Measurements from ENCODE around the gene TXK. TPM values are rescaled to one million over a fixed set of nuclear protein-coding genes. Genes with fewer than 3 reads are reported as not detected.

The TXK gene
- total and polyA plus RNA-seq, 2 experiments from 2014 or later, result 0.14 to 0.40 TPM

GRCh38 chr4:48116582-48116981 lies 17.5 kb downstream of the TXK start:
- DNase-seq (ENCODE audit: low spot score) (peak; percentile 26), ATAC-seq (peak; percentile 84)
- Histone ChIP-seq H3K27ac (ENCODE audit: low read depth) (no peak overlapping the region), H3K4me1 (ENCODE audit: insufficient read depth) (peaks cover 5% of the 10 kb centered on the region), H3K4me3 (no peak overlapping the region), H4K20me1 (replicated peaks; ENCODE audit: insufficient read depth) (no peaks in the 10 kb centered on the region), H3K9me2 (ENCODE audit: insufficient read depth) (no peaks in the 10 kb centered on the region), H3K27me3 (ENCODE audit: insufficient read depth) (no peaks in the 10 kb centered on the region), H3K4me2 (no peak overlapping the region), H3K36me3 (ENCODE audit: insufficient read depth) (no peaks in the 10 kb centered on the region), H3K79me2 (replicated peaks; ENCODE audit: insufficient read depth) (no peaks in the 10 kb centered on the region), H2AFZ (peak overlapping the region; percentile 56; the same call in 1 of the 2 replicates), H3F3A (replicated peaks; ENCODE audit: low read depth) (no peaks in the 10 kb centered on the region)
- H3K27ac Mint-ChIP-seq, result no peak overlapping the region
- TF ChIP-seq ZNF462 (CRISPR knock-in tag; IDR thresholded peaks at IDR 0.05) (no peak), REST (IDR thresholded peaks at IDR 0.05; ENCODE audit: unreplicated experiment) (no peak), JUNB (IDR thresholded peaks at IDR 0.05; ENCODE audit: unreplicated experiment) (no peak), EZH2phosphoT487 (IDR thresholded peaks at IDR 0.05; ENCODE audit: unreplicated experiment) (no peak), ETS1 (IDR thresholded peaks at IDR 0.05) (no peak), CTCF (conservative IDR thresholded peaks at IDR 0.05; ENCODE audit: low read depth in 2 of 2) (no peak), STAT1 (IDR thresholded peaks at IDR 0.05; ENCODE audit: unreplicated experiment) (no peak)
- H3K9me3 Mint-ChIP-seq, result no peaks in the 10 kb centered on the region
- no peaks in the 10 kb centered on the region for H3K36me3 Mint-ChIP-seq (ENCODE audit: low read depth)
- peaks cover 21% of the 10 kb centered on the region for H3K4me1 Mint-ChIP-seq
- no peak overlapping the region for H3K4me3 Mint-ChIP-seq
- H3K27me3 Mint-ChIP-seq (ENCODE audit: insufficient read depth, low read depth, poor library complexity), result peaks cover 2% of the 10 kb centered on the region

Data from GM23338 (cell line).